ENCODE measurements around the gene UBE2N.

- TF ChIP-seq TAF1 (IDR thresholded peaks at IDR 0.05; ENCODE audit: low read depth, low read length), result no peak
- no peak for TF ChIP-seq POLR2AphosphoS5 (IDR thresholded peaks at IDR 0.05; ENCODE audit: low read depth, low read length)
Measured at GRCh38 chr12:93358821-93359220, 82.9 kb downstream of the UBE2N start.

All from GM12891 (cell line).